Measurements from ENCODE around the gene MSX1.

MSX1 gene

DNA sequence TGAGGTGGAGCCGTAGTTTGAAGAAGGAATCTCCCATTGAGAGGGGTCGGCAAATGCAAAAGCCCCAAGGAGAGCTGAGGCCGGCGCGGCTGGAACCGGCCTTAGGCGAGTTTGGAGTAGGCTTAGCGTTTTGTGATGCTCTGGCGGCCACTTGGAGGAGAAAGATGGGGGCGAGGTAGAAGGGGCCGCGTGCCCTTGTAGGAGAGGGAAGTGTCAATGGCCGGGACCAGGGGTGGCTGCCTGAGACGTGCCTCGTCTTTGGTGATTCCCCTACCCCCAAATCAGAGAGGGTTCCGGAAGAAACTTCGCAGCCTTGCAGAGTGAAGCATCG is 11.7 kb downstream of the MSX1 start:
- DNase-seq: no peak

DNA sequence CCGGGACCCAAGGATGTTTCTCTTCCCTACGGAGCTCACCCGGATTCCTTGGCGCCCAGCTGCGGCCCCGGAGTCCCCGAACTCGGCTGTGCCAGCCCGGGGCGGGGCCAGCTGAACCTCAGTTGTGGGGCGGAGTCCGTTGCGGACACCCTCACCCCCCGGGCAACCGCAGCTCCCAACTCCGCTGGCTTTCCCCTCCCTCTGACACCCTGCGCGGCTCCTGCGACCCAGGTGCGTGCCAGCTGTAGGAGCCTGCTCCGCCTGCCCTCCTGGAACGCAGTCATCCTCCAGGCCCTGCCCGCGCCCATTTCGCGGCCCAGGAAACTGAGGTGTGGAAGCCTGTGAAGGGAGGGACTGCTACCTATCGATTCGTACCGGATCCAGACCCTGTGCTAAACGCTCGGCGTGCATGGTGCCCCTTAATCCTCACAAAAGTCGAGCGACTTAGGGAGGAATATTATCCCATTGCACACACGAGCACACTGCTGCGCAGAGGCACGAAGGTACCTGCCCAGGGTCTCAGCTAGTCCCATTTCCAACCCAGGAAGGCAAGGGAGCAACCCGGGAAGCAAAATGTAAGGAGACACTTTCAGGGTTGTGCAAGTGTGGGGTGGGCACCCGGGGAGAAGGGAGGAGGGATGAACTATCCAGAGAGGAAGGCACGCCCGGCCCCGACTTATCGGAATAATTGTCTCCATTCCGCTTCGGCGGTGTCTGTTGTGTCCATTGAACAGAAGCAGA is 12.3 kb downstream of the MSX1 start:
- no peak for DNase-seq

DNA sequence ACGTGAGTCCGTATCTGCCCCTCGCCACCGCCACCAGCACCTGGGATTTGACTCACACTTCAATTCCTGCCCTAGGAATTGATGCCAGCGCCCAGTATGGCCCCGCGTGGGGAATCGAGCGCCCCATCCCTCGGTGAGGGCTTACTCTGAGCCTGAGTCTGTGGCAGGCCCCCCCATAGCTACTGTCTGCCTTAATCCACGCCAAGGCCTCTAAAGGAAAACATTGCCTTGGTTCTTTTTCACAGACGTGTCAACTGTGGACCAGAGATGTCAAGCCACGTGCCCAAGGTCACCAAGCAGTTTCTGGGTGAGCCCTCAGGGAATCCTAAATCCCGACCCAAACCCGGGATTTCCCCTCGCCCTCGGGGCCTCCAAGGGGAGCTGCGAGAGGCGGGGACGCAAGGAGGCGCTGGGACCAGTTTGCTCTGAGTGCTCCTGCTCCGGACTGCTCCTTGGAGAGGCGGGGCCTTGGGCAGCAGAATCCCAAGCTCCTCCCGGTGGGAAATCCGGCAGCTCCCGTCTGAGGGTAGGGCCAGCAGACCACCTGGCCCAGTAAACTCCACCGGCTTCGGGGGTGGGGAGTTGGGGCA is 12.9 kb downstream of the MSX1 start:
- no peak for DNase-seq

DNA sequence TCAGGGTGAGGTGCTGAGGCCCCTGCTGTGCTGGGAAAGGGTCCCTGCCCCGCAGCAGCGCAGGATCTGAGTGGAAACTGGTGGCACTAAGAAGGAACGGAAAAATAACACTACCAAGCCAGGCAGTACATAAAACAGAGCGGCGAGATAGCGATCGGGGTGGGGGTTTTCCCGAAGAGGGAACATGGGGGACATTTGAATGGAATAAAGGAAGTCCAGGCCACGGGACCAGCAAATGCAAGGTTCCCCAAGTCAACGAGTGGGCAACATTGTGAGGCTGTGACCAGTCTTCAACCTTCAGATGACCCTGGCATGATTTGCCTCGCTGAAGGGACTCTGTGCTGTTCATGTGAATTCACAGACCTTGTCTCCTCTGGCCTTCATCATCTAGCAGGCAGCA is 13.7 kb downstream of the MSX1 start:
- DNase-seq: no peak

DNA sequence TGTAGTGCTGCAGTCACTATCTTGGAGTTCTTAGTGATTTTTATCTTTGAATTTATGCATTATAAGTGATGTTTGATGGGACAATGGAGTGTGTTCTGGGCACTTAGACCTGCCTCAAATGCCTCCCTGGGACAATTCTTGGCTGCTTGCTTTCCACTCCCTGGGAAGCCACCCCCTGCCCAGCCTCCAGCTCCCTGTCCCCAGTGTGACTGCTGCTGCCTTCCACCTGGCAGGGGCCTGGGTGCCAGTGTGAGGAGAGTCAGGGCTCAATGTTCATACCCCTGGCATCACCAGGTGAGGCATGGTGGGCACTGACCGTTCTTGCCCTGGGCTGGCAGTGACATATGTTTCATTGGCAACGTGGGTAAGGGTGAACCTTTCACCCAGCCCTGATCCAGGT is 14.8 kb downstream of the MSX1 start:
- no peak for DNase-seq

DNA sequence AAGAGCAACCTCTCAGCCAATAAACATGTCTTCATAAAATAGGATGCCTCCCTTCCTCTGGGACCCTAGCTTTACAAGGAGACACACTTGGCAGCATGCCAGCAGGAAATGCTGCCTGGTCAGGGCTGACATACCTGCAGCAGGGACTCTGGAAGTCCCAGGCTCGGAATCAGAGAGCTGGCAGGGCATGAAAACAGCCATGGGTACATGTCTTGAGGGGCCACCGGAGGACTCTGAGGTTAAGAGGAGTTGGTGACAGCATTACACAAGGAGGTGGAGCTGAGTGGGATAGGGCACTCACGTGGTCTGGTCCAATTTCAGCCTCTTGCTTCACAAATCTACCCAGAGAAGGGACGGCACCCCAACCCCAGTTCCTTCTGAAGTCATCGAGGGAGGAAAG is 15.7 kb downstream of the MSX1 start:
- no peak for DNase-seq

DNA sequence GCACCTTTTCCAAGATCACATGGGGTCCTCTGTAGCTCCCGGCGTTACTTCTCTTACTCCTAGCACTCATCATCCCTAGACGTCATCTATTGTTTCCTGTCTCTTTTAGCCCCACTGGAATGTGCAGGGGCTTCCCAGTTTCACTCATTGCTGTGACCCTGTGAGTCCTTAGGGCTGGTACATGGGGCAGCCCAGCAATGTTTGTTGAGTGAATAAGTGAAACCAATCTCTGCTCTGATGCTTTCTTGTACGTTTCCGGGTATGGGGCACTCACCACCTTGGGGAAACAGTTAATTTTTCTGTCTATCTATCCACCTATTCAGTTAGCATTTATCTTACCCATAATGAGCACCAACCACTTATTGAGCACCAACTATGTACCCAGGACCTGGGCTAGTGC is 16.1 kb downstream of the MSX1 start:
- no peak for DNase-seq

DNA sequence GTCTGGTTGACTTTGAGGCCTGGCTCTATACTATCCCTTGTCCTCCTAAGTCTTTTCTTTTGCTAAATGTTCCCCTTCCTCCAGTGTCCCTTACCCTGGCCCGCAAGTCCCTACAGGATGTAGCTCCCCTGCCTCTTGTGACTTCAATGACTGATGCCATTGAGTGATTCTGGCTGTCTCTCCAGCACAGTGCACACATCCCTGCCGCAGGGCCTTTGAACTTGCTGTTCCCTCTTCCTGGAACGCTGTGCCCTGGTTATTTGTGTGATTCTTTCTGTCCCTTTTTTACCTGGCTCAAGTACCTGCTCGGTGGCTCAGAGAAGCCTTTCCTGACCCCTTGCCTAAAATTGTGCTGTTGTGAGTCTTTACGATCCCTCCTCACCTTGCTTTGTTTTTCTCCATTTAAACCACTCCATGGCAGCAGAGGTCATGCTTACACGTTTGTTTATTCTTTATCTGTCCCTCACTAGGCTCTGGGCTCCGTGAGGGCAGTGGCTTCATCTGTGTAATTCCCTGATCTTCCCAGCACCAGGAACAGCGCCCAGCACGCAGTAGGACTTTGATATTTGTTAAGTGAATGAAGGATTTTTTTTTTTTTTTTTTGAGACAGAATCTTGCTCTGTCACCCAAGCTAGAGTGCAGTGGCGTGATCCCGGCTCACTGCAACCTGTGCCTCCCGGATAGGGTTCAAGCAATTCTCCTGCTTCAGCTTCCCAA is 17.6 kb downstream of the MSX1 start:
- no peak for DNase-seq

DNA sequence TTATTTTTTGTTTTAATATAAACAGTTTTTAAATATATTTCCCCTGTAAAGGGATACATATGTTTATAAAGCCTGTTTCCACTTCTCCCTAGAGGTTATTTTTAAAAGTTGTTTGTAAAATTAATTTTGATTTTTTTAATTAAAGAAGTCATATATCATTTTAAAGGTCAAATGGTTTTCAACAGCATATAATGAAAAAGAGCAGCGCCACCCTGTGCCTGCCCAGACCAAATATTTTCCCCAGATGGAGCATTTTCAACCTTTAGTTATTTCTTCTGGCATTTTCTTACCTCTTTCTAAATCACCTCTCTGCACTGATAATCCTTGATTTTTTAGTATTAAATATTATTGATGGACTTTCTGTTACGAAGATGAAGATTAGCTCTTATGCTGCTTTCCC is 21.0 kb downstream of the MSX1 start:
- DNase-seq: no peak

DNA sequence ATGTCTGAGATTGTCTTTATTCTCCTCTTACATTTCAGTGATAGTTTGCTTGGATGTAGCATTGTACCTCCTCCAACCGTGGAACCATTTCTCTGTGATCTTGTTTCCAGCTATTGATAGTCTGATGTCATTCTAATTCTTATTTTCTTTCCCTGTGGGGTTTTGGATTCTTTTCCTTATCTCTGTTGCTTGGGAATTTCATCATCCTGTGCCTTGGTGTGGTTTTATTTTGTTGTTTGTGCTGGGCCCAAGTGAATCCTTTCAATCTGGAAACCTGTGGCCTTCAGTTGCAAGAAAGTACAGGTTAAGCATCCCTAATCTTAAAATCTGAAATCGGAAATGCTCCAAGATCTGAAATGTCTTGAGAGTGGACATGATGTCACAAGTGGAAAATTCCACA is 22.0 kb downstream of the MSX1 start:
- no peak for DNase-seq

DNA sequence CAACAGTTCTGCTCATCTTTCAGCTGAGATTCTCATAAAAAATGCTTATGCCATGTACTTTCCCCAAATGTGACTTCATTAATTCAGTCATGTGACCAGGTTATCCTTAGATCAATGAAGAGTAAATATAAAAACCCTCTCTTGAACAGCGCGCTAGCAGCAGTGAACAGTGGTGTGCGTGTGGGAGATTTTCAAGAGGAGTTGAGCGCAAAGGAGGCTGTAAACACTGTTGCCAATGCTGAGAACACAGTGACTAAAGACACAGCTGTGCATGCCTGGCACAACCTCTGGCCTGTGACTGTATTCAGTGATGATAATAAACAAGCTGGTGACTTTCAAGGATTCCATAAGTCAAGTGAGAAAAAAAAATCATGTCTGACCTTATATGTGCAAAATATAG is 25.1 kb downstream of the MSX1 start:
- no peak for DNase-seq

DNA sequence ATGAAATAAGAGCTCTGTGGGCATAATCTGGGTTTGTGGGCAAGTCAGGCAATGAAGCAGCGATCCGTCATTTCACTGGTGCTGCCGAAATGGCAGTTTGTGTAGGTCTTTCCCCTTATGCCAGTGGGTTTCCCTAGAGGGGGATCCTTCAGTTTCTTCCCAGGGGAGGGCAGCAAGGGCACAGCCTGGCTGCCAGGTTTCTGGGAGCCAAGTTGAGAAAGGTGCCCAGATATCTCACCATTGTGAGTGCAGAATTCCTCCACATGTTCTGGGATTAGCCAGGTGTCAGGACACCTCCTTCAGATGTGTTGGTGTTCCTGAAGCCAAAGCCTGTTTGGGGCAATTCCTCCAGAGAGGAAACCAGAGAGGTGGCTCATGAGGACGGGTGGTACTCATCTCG is 28.0 kb downstream of the MSX1 start:
- DNase-seq: no peak

DNA sequence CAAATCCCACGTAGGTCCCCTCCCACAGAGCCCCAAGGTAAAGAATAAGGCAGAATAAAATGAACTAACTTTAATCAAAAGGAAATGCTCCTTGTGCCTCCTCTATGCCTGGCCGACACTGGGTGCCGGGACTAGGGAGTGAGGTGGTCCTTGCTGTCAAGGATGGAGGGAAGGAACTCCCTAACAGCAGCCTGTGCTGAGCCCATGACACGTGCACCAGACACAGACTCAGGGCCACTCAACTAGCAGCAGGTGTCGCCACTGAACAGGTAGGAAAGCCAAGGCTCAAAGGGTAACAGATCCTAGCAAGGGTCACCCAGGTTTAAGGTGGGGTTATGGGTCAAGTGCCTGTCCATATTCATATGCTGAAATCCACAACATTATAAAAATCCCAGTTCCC is 29.2 kb downstream of the MSX1 start:
- DNase-seq: no peak

DNA sequence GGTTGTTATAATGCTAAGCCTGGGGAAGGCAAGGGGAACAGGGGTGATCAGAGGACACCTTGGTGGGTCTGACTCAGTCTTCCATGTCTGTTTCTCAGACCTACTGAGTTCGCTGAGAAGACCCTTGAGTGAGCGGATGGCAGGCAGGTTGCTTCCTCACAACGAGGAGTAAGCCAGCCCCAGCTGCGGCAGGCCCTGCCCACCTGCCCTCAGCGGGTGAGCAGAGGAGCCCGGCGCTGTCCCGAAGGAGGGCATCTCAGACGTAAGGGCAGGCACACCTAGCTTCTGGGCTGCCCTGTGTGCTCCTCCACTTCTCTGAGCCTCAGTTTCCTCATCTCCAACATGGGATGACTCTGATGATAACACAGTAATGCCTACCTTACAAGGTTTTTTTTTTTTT is 30.3 kb downstream of the MSX1 start:
- DNase-seq: no peak

DNA sequence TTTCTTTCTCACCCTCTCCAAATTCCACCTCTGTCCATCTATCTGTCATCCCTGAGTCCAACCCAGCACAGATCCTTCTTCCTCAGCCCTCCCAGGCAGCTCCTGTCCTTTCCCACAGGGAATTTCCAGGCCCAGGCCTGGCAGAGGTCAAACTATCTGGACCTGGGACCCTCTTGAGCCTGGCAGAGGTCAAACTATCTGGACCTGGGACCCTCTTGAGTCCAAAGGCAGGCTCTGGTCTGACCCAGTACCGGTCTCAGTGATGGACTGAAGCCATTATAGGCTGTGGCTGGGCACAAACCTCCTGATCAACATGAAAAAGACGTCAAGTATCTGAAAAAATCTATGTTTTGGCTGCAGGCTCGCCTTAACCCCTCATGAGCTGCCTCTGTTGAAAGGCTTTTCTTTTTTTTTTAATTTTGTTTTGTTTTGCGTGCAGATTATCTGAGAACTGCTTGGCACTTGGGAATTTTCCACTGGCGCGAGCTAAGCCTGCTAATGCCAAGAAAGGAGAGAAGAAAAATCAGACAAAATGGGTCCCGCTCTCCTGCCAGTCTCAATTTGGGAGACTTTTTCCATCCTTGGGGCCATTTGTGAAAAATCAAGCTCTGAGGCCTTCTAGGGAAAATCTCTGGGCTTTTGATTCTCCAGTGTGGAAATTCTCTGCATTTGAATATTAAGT is 31.2 kb downstream of the MSX1 start:
- DNase-seq: no peak

DNA sequence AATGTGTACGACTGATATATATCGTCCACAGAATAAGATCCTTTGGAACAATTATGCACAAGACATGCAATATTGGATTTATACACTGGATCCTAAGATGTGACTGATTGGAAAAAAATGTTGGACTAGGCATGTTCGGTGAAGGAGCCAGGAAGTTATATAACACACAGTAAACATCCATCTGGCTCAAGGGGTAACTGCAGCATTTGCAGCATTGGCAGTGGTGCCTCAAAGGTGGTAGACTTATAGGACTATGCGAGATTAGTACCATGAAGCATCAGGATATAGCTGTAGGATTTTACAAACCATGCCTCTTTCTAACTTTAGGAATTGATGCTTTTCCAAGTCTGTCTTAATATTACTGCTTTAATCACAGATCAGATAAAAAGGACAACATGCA is 34.3 kb downstream of the MSX1 start:
- DNase-seq: no peak

DNA sequence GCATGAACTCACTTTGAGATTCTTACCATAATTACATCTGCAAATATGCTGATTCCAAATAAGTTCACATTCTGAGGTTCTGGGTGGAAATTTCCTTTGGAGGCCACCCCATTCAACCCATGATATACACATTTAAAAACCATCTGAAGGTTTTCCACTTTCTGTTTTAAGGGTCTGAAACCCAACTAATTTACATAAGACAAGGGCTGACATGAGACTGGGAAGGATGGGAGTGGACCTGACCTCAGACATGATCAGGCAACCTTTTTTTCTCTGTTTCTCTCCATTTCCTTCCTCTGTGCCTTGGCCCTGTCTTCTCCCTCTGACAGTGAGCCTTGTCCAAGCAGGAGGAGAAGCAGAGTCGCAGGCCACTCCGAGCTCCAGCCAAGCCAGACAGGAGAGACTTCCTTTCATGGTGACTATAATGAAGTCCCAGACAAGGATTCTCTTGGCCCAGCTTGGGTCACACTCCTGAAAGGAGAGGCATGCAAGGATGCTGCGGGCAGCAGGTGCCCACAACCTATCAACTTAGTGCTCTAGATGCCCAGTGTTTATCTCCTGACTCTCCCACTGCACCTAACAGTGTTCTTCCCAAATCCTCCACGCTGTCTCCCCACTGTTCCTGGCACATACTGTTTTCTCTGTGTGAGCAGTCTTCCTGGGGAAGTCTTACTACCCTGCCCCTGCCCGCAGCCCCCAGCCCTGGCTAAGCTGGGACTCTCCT is 39.9 kb downstream of the MSX1 start:
- DNase-seq: no peak

DNA sequence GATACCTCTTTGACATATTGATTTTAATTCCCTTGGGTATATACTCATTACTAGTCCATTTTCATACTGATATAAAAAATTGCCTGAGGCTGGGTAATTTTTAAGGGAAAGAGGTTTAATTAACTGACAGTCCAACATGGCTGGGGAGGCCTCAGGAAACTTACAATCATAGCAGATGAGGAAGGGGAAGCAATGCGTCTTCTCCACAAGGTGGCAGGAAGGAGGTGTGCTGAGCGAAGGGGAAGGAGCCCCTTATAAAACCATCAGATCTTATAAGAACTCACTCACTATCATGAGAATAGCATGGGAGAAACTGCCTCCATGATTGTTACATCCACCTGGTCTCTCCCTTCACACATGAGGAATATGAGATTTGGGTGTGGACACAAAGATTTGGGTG is 42.4 kb downstream of the MSX1 start:
- no peak for DNase-seq

DNA sequence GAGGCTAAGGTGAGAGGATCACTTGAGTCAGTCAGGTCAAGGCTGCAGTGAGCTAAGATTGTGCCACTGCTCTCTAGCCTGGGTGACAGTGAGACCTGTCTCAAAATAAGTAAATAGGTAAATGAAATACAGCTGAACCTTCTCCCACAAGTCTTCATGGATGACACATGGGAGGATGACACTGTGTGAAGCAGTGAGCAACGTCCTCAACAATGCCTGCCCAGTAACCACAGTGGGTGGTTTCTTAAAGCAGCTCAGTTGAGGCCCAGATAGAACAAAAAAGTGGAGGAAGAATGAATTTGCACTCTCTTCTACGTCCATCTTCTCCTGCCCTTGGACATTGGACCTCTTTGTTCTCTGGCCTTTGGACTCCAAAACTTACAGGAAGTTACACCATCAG is 52.7 kb downstream of the MSX1 start:
- no peak for DNase-seq

DNA sequence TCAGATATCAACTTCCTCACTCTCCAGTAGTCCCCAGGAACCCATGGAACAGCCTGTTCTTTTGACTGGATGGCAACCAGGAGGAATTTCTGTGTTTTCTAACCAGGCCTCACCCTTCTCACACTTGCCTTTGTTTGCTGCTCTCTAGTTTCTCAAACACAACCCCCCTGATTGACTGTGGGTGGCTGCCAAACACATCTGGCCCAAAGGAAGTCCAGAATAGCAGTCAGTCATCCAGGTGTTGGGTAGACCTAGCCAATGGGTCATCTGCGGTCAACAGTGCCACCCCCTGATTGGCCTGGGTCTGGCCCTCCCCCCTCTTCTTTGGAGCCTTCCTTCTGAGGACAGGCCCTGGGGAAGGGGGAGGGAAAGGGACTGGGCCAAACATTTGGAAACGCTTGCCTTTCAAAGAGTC is 53.7 kb downstream of the MSX1 start:
- no peak for DNase-seq

Data from activated T-cell treated with anti-CD3 and anti-CD28 coated beads for 4 hours (primary cell).